T-cell (primary cell): ENCODE measurements around the gene FUT6. TPM values are rescaled to one million over a fixed set of nuclear protein-coding genes. Genes with fewer than 3 reads are reported as not detected.

ENCODE experiments used
- ATAC-seq, 4 experiments: fragments of 200-7000 bp in 3 of 4; fragments of 150-1000 bp in 1 of 4; cut with Tn5 transposase; replicated peaks in 1 of 4; 1 replicate in 3 of 4; 2 replicates in 1 of 4; pipeline ENCODE4 v1.10.0; 2021; ENCODE audit warnings: moderate library complexity in 3 of 4, mild to moderate bottlenecking in 2 of 4, moderate number of reproducible peaks in 1 of 4
- CTCF ChIA-PET, 2 donors: fragments of 300-600 bp; sonication (Branson Sonifier 250); formaldehyde crosslinking; loops; one replicate each; lab custom pipeline; 2022; ENCODE audit warnings: antibody characterized with exemption in 2 of 2; lab: Charles Lee
- POLR2A ChIA-PET, 2 donors: fragments of 300-600 bp; sonication (Branson Sonifier 250); formaldehyde crosslinking; loops; one replicate each; lab custom pipeline; 2022; ENCODE audit warnings: antibody characterized with exemption in 2 of 2; lab: Charles Lee
- DNase-seq, 35 experiments: peaks; one replicate each; pipeline versions ENCODE4 v3.0.0 to v3.0.0-alpha.2; 2013 to 2023
- H3K27ac ChIP-seq: one replicate; pipeline ENCODE4 v1.5.1; 2013; ENCODE audit warnings: low read length
- H3K27me3 ChIP-seq, 2 experiments: replicated peaks in 1 of 2; 1 replicate in 1 of 2; 2 replicates in 1 of 2; pipeline versions ENCODE4 v1.6.1 to v1.7.0; 2013; ENCODE audit warnings: low read length in 1 of 2, mixed read lengths in 1 of 2; ENCODE audit not compliant: control insufficient read depth in 2 of 2, insufficient read depth in 2 of 2; ENCODE audit errors: extremely low read depth in 1 of 2
- H3K36me3 ChIP-seq, 2 donors: 1 replicate in 1 of 2; 2 replicates in 1 of 2; pipeline versions ENCODE4 v1.6.1 to v1.7.0; 2013; ENCODE audit warnings: low read length in 1 of 2; ENCODE audit not compliant: control insufficient read depth in 2 of 2, insufficient read depth in 1 of 2; ENCODE audit errors: extremely low read depth in 1 of 2
- H3K4me1 ChIP-seq, 2 experiments: 1 replicate in 1 of 2; 2 replicates in 1 of 2; pipeline versions ENCODE4 v1.6.1 to v1.7.0; 2013; ENCODE audit warnings: low read length in 2 of 2, mixed read lengths in 1 of 2; ENCODE audit not compliant: insufficient read depth in 2 of 2, control insufficient read depth in 1 of 2; ENCODE audit errors: extremely low read depth in 1 of 2
- H3K4me3 ChIP-seq, 2 donors: 1 replicate in 1 of 2; 2 replicates in 1 of 2; pipeline versions ENCODE4 v1.5.1 to v1.7.0; 2013; ENCODE audit warnings: mild to moderate bottlenecking in 2 of 2, low read length in 1 of 2, moderate library complexity in 1 of 2; ENCODE audit not compliant: control insufficient read depth in 1 of 2; ENCODE audit errors: extremely low read depth in 1 of 2
- H3K9me3 ChIP-seq: 2 replicates; pipeline ENCODE4 v1.7.0; 2013
- H3K27ac Mint-ChIP-seq, 2 donors: one replicate each; pipeline ENCODE4 v1.8.0; 2020 to 2021; ENCODE audit warnings: mild to moderate bottlenecking in 2 of 2, mixed read lengths in 2 of 2
- H3K27me3 Mint-ChIP-seq, 2 donors: one replicate each; pipeline ENCODE4 v1.8.0; 2021 to 2022; ENCODE audit warnings: mixed read lengths in 2 of 2
- H3K36me3 Mint-ChIP-seq: one replicate; pipeline ENCODE4 v1.8.0; 2021; ENCODE audit warnings: mixed read lengths
- H3K4me1 Mint-ChIP-seq, 3 donors: one replicate each; pipeline ENCODE4 v1.8.0; 2020 to 2022; ENCODE audit warnings: mixed read lengths in 3 of 3, mild to moderate bottlenecking in 1 of 3
- H3K4me3 Mint-ChIP-seq, 3 donors: one replicate each; pipeline ENCODE4 v1.8.0; 2020 to 2022; ENCODE audit warnings: mild to moderate bottlenecking in 3 of 3, mixed read lengths in 3 of 3, moderate library complexity in 3 of 3
- H3K9me3 Mint-ChIP-seq, 3 donors: one replicate each; pipeline ENCODE4 v1.8.0; 2020 to 2022; ENCODE audit warnings: mixed read lengths in 3 of 3
- WGBS: methylation state at CpG from one replicate; pipeline ENCODE4 v1.1.5; 2013; ENCODE audit warnings: missing lambda C conversion rate; ENCODE audit not compliant: insufficient coverage; 5-methylcytosine and 5-hydroxymethylcytosine counted together
- total RNA-seq, 35 experiments: library from RNA in 6 of 35; stranded (reverse) in 6 of 35; fragments of 120-200 nt in 1 of 35; gene quantifications; one replicate each; pipeline versions ENCODE4 v1.2.1 to v1.2.4 and lab custom pipeline; 2013 to 2026

FUT6 gene
- total RNA-seq, 5 donors from 2014 or later (not counting 1 experiment from before 2014, with no cell fraction given) = 0.15 to 0.79 (median 0.35) TPM; not detected in 2

GRCh38 chr19:5838353-5839064 lies 993 bp downstream of the FUT6 start:
- H3K36me3 Mint-ChIP-seq = no peaks in the 10 kb centered on the region
- Histone ChIP-seq H3K4me1 (peaks cover 0 to 7% of the 10 kb centered on the region in 2 experiments), H3K27ac (no peak overlapping the region), H3K36me3 (no peaks in the 10 kb centered on the region), H3K27me3 (peaks cover 0 to 18% of the 10 kb centered on the region in 2 experiments), H3K4me3 (no peak overlapping the region), H3K9me3 (no peaks in the 10 kb centered on the region)
- no peak for DNase-seq
- no peak overlapping the region for H3K4me3 Mint-ChIP-seq
- peaks cover 12% of the 10 kb centered on the region in 2 donors for H3K27me3 Mint-ChIP-seq
- CTCF ChIA-PET = no interaction called here
- peaks cover 2 to 8% (median 2%) of the 10 kb centered on the region in 3 donors for H3K4me1 Mint-ChIP-seq
- no peaks in the 10 kb centered on the region for H3K9me3 Mint-ChIP-seq
- 29% methylated on average over 4 of the region's 20 CpGs for WGBS
- POLR2A ChIA-PET = no interaction called here
- peak overlapping the region in 1 of 2 donors; percentile 43 for H3K27ac Mint-ChIP-seq
- no peak for ATAC-seq

- no peak overlapping the region for H3K4me3 Mint-ChIP-seq
- peaks cover 12 to 13% of the 10 kb centered on the region in 2 donors for H3K27me3 Mint-ChIP-seq
- DNase-seq = no peak
- peaks cover 0 to 19% of the 10 kb centered on the region in 2 experiments for H3K27me3 ChIP-seq
- H3K27ac ChIP-seq = no peak overlapping the region
- POLR2A ChIA-PET = no interaction called here
- no peaks in the 10 kb centered on the region for H3K36me3 ChIP-seq
- no peaks in the 10 kb centered on the region for H3K36me3 Mint-ChIP-seq
- no peak overlapping the region for H3K4me3 ChIP-seq
- 0% methylated on average over 1 of the region's 15 CpGs for WGBS
- no peaks in the 10 kb centered on the region for H3K9me3 Mint-ChIP-seq
- no peaks in the 10 kb centered on the region for H3K9me3 ChIP-seq
- peaks cover 0 to 7% of the 10 kb centered on the region in 2 experiments for H3K4me1 ChIP-seq
- H3K27ac Mint-ChIP-seq = no peak overlapping the region
- ATAC-seq = no peak
- CTCF ChIA-PET = no interaction called here
- H3K4me1 Mint-ChIP-seq = peaks cover 2 to 8% (median 2%) of the 10 kb centered on the region in 3 donors
Measured at GRCh38 chr19:5837761-5838352, 1.6 kb downstream of the FUT6 start.

- Histone ChIP-seq H3K4me3 (no peak overlapping the region), H3K27me3 (peaks cover 0 to 31% of the 10 kb centered on the region in 2 experiments), H3K27ac (no peak overlapping the region), H3K4me1 (peaks cover 6 to 15% of the 10 kb centered on the region in 2 experiments), H3K9me3 (no peaks in the 10 kb centered on the region), H3K36me3 (no peaks in the 10 kb centered on the region)
- WGBS = 90% methylated on average over 2 of the region's 6 CpGs
- ChIA-PET POLR2A (no interaction called here), CTCF (no interaction called here)
- Mint-ChIP-seq H3K4me3 (no peak overlapping the region), H3K36me3 (no peaks in the 10 kb centered on the region), H3K4me1 (peaks cover 5 to 8% (median 6%) of the 10 kb centered on the region in 3 donors), H3K9me3 (no peaks in the 10 kb centered on the region), H3K27me3 (peaks cover 4 to 14% of the 10 kb centered on the region in 2 donors), H3K27ac (no peak overlapping the region)
- no peak for DNase-seq
- no peak for ATAC-seq
Measured at GRCh38 chr19:5832527-5833216, 6.8 kb downstream of the FUT6 start.

- Mint-ChIP-seq H3K4me3 (no peak overlapping the region), H3K9me3 (no peaks in the 10 kb centered on the region), H3K4me1 (peaks cover 9 to 12% (median 10%) of the 10 kb centered on the region in 3 donors), H3K36me3 (no peaks in the 10 kb centered on the region), H3K27ac (no peak overlapping the region), H3K27me3 (peaks cover under 1 to 14% of the 10 kb centered on the region in 2 donors)
- CTCF ChIA-PET = no interaction called here
- H3K9me3 ChIP-seq = no peaks in the 10 kb centered on the region
- no peak overlapping the region for H3K27ac ChIP-seq
- ATAC-seq (no peak), DNase-seq (no peak)
- H3K27me3 ChIP-seq = peaks cover 0 to 31% of the 10 kb centered on the region in 2 experiments
- H3K4me1 ChIP-seq = peaks cover 6 to 21% of the 10 kb centered on the region in 2 experiments
- no peaks in the 10 kb centered on the region for H3K36me3 ChIP-seq
- 97% methylated on average over 22 of the region's 22 CpGs for WGBS
- POLR2A ChIA-PET = no interaction called here
- no peak overlapping the region for H3K4me3 ChIP-seq
Measured at GRCh38 chr19:5832061-5832460, 7.4 kb downstream of the FUT6 start.

- Mint-ChIP-seq H3K4me1 (peaks cover 14 to 17% (median 16%) of the 10 kb centered on the region in 3 donors), H3K36me3 (no peaks in the 10 kb centered on the region), H3K4me3 (no peak overlapping the region), H3K27ac (no peak overlapping the region), H3K27me3 (peaks cover 0 to 14% of the 10 kb centered on the region in 2 donors), H3K9me3 (no peaks in the 10 kb centered on the region)
- H3K9me3 ChIP-seq = no peaks in the 10 kb centered on the region
- H3K36me3 ChIP-seq = no peaks in the 10 kb centered on the region
- 70% methylated on average over 4 of the region's 9 CpGs for WGBS
- no peak overlapping the region for H3K4me3 ChIP-seq
- ATAC-seq = no peak
- no peak overlapping the region for H3K27ac ChIP-seq
- CTCF ChIA-PET = no interaction called here
- no peak for DNase-seq
- H3K27me3 ChIP-seq = peaks cover 0 to 31% of the 10 kb centered on the region in 2 experiments
- POLR2A ChIA-PET = no interaction called here
- peaks cover 6 to 29% of the 10 kb centered on the region in 2 experiments for H3K4me1 ChIP-seq
Measured at GRCh38 chr19:5831159-5831558, 8.3 kb downstream of the FUT6 start.
